HepG2 (cell line): ENCODE measurements around the gene RUNX2.

Experiments
- CEBPB ChIP-seq: IDR thresholded peaks from 2 replicates; pipeline ENCODE4 v1.6.1; 2011; ENCODE audit warnings: low read depth, low read length, improper control_type of control experiment, borderline replicate concordance
- CTCF ChIP-seq: sonication (generic); formaldehyde crosslinking; IDR thresholded peaks from 2 replicates; pipeline ENCODE4 v1.5.0; 2020; ENCODE audit warnings: mild to moderate bottlenecking, missing genetic modification reagents, moderate library complexity
- ETS1 ChIP-seq: sonication (generic); formaldehyde crosslinking; IDR thresholded peaks from 2 replicates; pipeline ENCODE4 v1.4.0; 2020; ENCODE audit warnings: missing genetic modification reagents
- KAT7 ChIP-seq: IDR thresholded peaks from 2 replicates; pipeline ENCODE4 v1.6.1; 2018; ENCODE audit warnings: borderline replicate concordance, missing compliant biosample characterization
- KLF16 ChIP-seq, 2 experiments: sonication (generic) in 1 of 2; formaldehyde crosslinking in 1 of 2; IDR thresholded peaks; 2 replicates each; pipeline versions ENCODE4 v1.6.1 to v1.8.0; 2016 to 2023; ENCODE audit warnings: missing genetic modification reagents in 2 of 2, missing compliant biosample characterization in 1 of 2
- MAX ChIP-seq: IDR thresholded peaks from 2 replicates; pipeline ENCODE4 v1.6.1; 2012; ENCODE audit warnings: inconsistent platforms
- ZFP41 ChIP-seq: sonication (generic); formaldehyde crosslinking; IDR thresholded peaks from 2 replicates; pipeline ENCODE4 v1.4.0; 2020; ENCODE audit warnings: mild to moderate bottlenecking, missing genetic modification reagents, borderline replicate concordance
- ZFY ChIP-seq: sonication (generic); formaldehyde crosslinking; IDR thresholded peaks from 2 replicates; pipeline ENCODE4 v1.4.0; 2020; ENCODE audit warnings: missing genetic modification reagents

GRCh38 chr6:45527210-45527609 is 199.1 kb downstream of the RUNX2 start:
- TF ChIP-seq CEBPB (no peak), MAX (no peak), ETS1 (CRISPR knock-in tag) (no peak), KAT7 (CRISPR knock-in tag) (no peak), CTCF (CRISPR knock-in tag) (no peak), KLF16 (CRISPR knock-in tag; IDR thresholded peaks at IDR 0.05) (no peak), ZFP41 (no peak), ZFY (CRISPR knock-in tag) (no peak)
